Measurements from ENCODE around the gene CAPN15.
A peak's percentile ranks its signal among the peaks of the same experiment; 100 is the strongest.

CAPN15 gene

GRCh38 chr16:586645-587590, 59.4 kb downstream of the CAPN15 start:
- TF ChIP-seq GLIS3 (CRISPR knock-in tag; IDR thresholded peaks at IDR 0.05) = 0 out of 2 replicates have a peak, but pooled peaks have one; percentile 43
- TF ChIP-seq CSDC2 (CRISPR knock-in tag; IDR thresholded peaks at IDR 0.05) = no peak
- no peak for TF ChIP-seq ZNF70 (CRISPR knock-in tag; IDR thresholded peaks at IDR 0.05)
- TF ChIP-seq TCF4 (CRISPR knock-in tag; IDR thresholded peaks at IDR 0.05; ENCODE audit: borderline replicate concordance) = no peak
- no peak for TF ChIP-seq PPARA (CRISPR knock-in tag; IDR thresholded peaks at IDR 0.05; ENCODE audit: borderline replicate concordance)
- ATAC-seq = no peak

GRCh38 chr16:588639-588888, 61.1 kb downstream of the CAPN15 start:
- peak; percentile 11 for ATAC-seq
- TF ChIP-seq PATZ1 (CRISPR knock-in tag; IDR thresholded peaks at IDR 0.05; ENCODE audit: borderline replicate concordance) = no peak
- TF ChIP-seq CREB5 (CRISPR knock-in tag; IDR thresholded peaks at IDR 0.05; ENCODE audit: low read depth) = no peak
- no peak for TF ChIP-seq TSHZ2 (CRISPR knock-in tag; IDR thresholded peaks at IDR 0.05)
- TF ChIP-seq BACH2 (CRISPR knock-in tag; IDR thresholded peaks at IDR 0.05; ENCODE audit: borderline replicate concordance) = no peak
- TF ChIP-seq ZFP30 (CRISPR knock-in tag; IDR thresholded peaks at IDR 0.05) = no peak

GRCh38 chr16:588889-589657, 61.6 kb downstream of the CAPN15 start:
- ATAC-seq = peak; percentile 82
- TF ChIP-seq TCF4 (CRISPR knock-in tag; IDR thresholded peaks at IDR 0.05; ENCODE audit: borderline replicate concordance) = no peak
- no peak for TF ChIP-seq ZNF8 (CRISPR knock-in tag; IDR thresholded peaks at IDR 0.05)
- no peak for TF ChIP-seq SNAI2 (CRISPR knock-in tag; IDR thresholded peaks at IDR 0.05)
- TF ChIP-seq CSDC2 (CRISPR knock-in tag; IDR thresholded peaks at IDR 0.05) = 0 out of 2 replicates have a peak, but pooled peaks have one; percentile 9
- TF ChIP-seq ZC3H10 (CRISPR knock-in tag; IDR thresholded peaks at IDR 0.05) = no peak
- TF ChIP-seq PATZ1 (CRISPR knock-in tag; IDR thresholded peaks at IDR 0.05; ENCODE audit: borderline replicate concordance) = no peak
- no peak for TF ChIP-seq OSR1 (CRISPR knock-in tag; IDR thresholded peaks at IDR 0.05)

GRCh38 chr16:589658-590187, 62.2 kb downstream of the CAPN15 start, which contains the start of gene RAB40C:
Gene RAB40C (plus strand): TSS chr16:590066. CDS start chr16:590292, 226 bp downstream.
- peak; percentile 87 for ATAC-seq
- TF ChIP-seq PATZ1 (CRISPR knock-in tag; IDR thresholded peaks at IDR 0.05; ENCODE audit: borderline replicate concordance) = no peak
- no peak for TF ChIP-seq ZFP30 (CRISPR knock-in tag; IDR thresholded peaks at IDR 0.05)
- TF ChIP-seq ZNF8 (CRISPR knock-in tag; IDR thresholded peaks at IDR 0.05) = no peak
- TF ChIP-seq ZNF565 (CRISPR knock-in tag; conservative IDR thresholded peaks at IDR 0.05; ENCODE audit: low read depth) = no peak
- no peak for TF ChIP-seq OSR1 (CRISPR knock-in tag; IDR thresholded peaks at IDR 0.05)
- no peak for TF ChIP-seq CSRNP3 (CRISPR knock-in tag; IDR thresholded peaks at IDR 0.05)
- no peak for TF ChIP-seq RARB (CRISPR knock-in tag; IDR thresholded peaks at IDR 0.05)
- no peak for TF ChIP-seq ZFP3 (CRISPR knock-in tag; IDR thresholded peaks at IDR 0.05)
- no peak for TF ChIP-seq SNAI2 (CRISPR knock-in tag; IDR thresholded peaks at IDR 0.05)
- TF ChIP-seq POU6F1 (CRISPR knock-in tag; IDR thresholded peaks at IDR 0.05; ENCODE audit: borderline replicate concordance, low read depth) = no peak
- TF ChIP-seq CSDC2 (CRISPR knock-in tag; IDR thresholded peaks at IDR 0.05) = no peak
- TF ChIP-seq TOX (CRISPR knock-in tag; IDR thresholded peaks at IDR 0.05; ENCODE audit: borderline replicate concordance) = no peak
- TF ChIP-seq ZNF70 (CRISPR knock-in tag; IDR thresholded peaks at IDR 0.05) = no peak
